B cell (primary cell): ENCODE data around the gene PRPF38B. TPM values are rescaled to one million over a fixed set of nuclear protein-coding genes. Genes with fewer than 3 reads are reported as not detected.

Experiments used
- ATAC-seq: fragments of 200-7000 bp; cut with Tn5 transposase; one replicate; pipeline ENCODE4 v1.10.0; 2021; ENCODE audit warnings: low read depth, mild to moderate bottlenecking, moderate number of reproducible peaks, moderate library complexity
- CTCF ChIA-PET: fragments of 350-600 bp; sonication (Branson Sonifier 250); formaldehyde crosslinking; loops from one replicate; lab custom pipeline; 2021; ENCODE audit warnings: antibody characterized with exemption, inconsistent platforms; lab: Charles Lee
- POLR2A ChIA-PET: fragments of 350-600 bp; sonication (Branson Sonifier 250); formaldehyde crosslinking; loops from one replicate; lab custom pipeline; 2021; ENCODE audit warnings: antibody characterized with exemption; lab: Charles Lee
- DNase-seq: peaks from one replicate; pipeline ENCODE4 v3.0.0; 2013
- H2AFZ ChIP-seq: 2 replicates; pipeline ENCODE4 v1.6.1; 2012; ENCODE audit warnings: mild to moderate bottlenecking, low read depth, low read length; ENCODE audit not compliant: insufficient read depth, poor library complexity, severe bottlenecking
- H3K27ac ChIP-seq, 2 donors: 1 replicate in 1 of 2; 2 replicates in 1 of 2; pipeline ENCODE4 v1.5.1; 2012 to 2013; ENCODE audit warnings: low read length in 2 of 2, mild to moderate bottlenecking in 2 of 2, moderate library complexity in 1 of 2
- H3K27me3 ChIP-seq, 4 experiments: fragments of 200-600 bp in 1 of 4; sonication (generic) in 1 of 4; replicated peaks in 1 of 4; 1 replicate in 2 of 4; 2 replicates in 2 of 4; pipeline versions ENCODE4 v1.6.1 to v1.7.0; 2013 to 2016; ENCODE audit warnings: low read length in 3 of 4, mild to moderate bottlenecking in 2 of 4, mixed read lengths in 1 of 4, moderate library complexity in 1 of 4; ENCODE audit not compliant: insufficient read depth in 4 of 4, control insufficient read depth in 3 of 4; ENCODE audit errors: control extremely low read depth in 1 of 4
- H3K36me3 ChIP-seq, 2 experiments: replicated peaks in 1 of 2; 1 replicate in 1 of 2; 2 replicates in 1 of 2; pipeline versions ENCODE4 v1.6.1 to v1.7.1; 2013; ENCODE audit warnings: low read length in 1 of 2; ENCODE audit not compliant: insufficient read depth in 2 of 2, control insufficient read depth in 1 of 2; ENCODE audit errors: control extremely low read depth in 1 of 2, extremely low read depth in 1 of 2
- H3K4me1 ChIP-seq, 2 donors: fragments of 200-600 bp in 1 of 2; sonication (generic) in 1 of 2; 1 replicate in 1 of 2; 2 replicates in 1 of 2; pipeline versions ENCODE4 v1.5.1 to v1.6.1; 2013 to 2017; ENCODE audit warnings: low read length in 2 of 2; ENCODE audit not compliant: control insufficient read depth in 2 of 2, insufficient read depth in 2 of 2
- H3K4me2 ChIP-seq: replicated peaks from 2 replicates; pipeline ENCODE3; 2012; ENCODE audit warnings: mild to moderate bottlenecking, low read depth, low read length; ENCODE audit not compliant: poor library complexity, severe bottlenecking
- H3K4me3 ChIP-seq, 5 experiments: fragments of 200-600 bp in 1 of 5; sonication (generic) in 1 of 5; 1 replicate in 3 of 5; 2 replicates in 2 of 5; pipeline versions ENCODE4 v1.5.1 to v1.7.0; 2011 to 2016; ENCODE audit warnings: low read length in 4 of 5, mild to moderate bottlenecking in 4 of 5, low read depth in 2 of 5, control low read depth in 1 of 5, moderate library complexity in 1 of 5; ENCODE audit not compliant: insufficient read depth in 1 of 5; ENCODE audit errors: control extremely low read depth in 1 of 5, extremely low read depth in 1 of 5
- H3K79me2 ChIP-seq: fragments of 200-600 bp; sonication (generic); one replicate; pipeline ENCODE4 v1.6.0; 2016; ENCODE audit warnings: low read length; ENCODE audit not compliant: control insufficient read depth, insufficient read depth
- H3K9ac ChIP-seq: fragments of 200-600 bp; sonication (generic); 2 replicates; pipeline ENCODE4 v1.6.1; 2017; ENCODE audit warnings: mild to moderate bottlenecking, low read length, moderate library complexity
- H3K9me3 ChIP-seq, 3 donors: one replicate each; pipeline versions ENCODE4 v1.6.1 to v1.7.1; 2013; ENCODE audit warnings: low read length in 2 of 3; ENCODE audit not compliant: control insufficient read depth in 2 of 3, insufficient read depth in 1 of 3; ENCODE audit errors: control extremely low read depth in 1 of 3
- H4K20me1 ChIP-seq: 2 replicates; pipeline ENCODE4 v1.6.0; 2012; ENCODE audit warnings: mild to moderate bottlenecking, low read length; ENCODE audit not compliant: insufficient read depth, control insufficient read depth, poor library complexity, severe bottlenecking
- H3K27ac Mint-ChIP-seq: one replicate; pipeline ENCODE4 v1.8.0; 2021; ENCODE audit warnings: mixed read lengths
- H3K27me3 Mint-ChIP-seq: one replicate; pipeline ENCODE4 v1.8.0; 2021; ENCODE audit warnings: mixed read lengths
- H3K4me1 Mint-ChIP-seq: one replicate; pipeline ENCODE4 v1.8.0; 2021; ENCODE audit warnings: mixed read lengths
- H3K4me3 Mint-ChIP-seq: one replicate; pipeline ENCODE4 v1.8.0; 2021; ENCODE audit warnings: mixed read lengths
- H3K9me3 Mint-ChIP-seq: one replicate; pipeline ENCODE4 v1.8.0; 2022; ENCODE audit warnings: mixed read lengths; ENCODE audit not compliant: insufficient read depth
- EZH2 ChIP-seq: IDR thresholded peaks from 2 replicates; pipeline ENCODE4 v1.6.1; 2012; ENCODE audit warnings: borderline replicate concordance, low read depth, mild to moderate bottlenecking, moderate library complexity, low read length; ENCODE audit not compliant: insufficient read depth, poor library complexity, severe bottlenecking
- whole genome bisulfite sequencing: methylation state at CpG from one replicate; pipeline ENCODE4 v1.1.5; 2013; ENCODE audit warnings: missing lambda C conversion rate; ENCODE audit not compliant: insufficient coverage; 5-methylcytosine and 5-hydroxymethylcytosine counted together
- intact Hi-C: fragments of 100-400 bp; cut with micrococcal nuclease; formaldehyde crosslinking; loops from one replicate; pipeline ENCODE4 v1.10.0; 2022
- polyA plus RNA-seq: library from polyadenylated mRNA; depleted of rRNA; stranded (reverse); fragments of >200 nt; gene quantifications from 2 replicates; pipeline ENCODE4 v1.2.3, GENCODE V29; 2012
- total RNA-seq, 2 donors: library from RNA; stranded (reverse); fragments of 120-200 nt in 1 of 2; gene quantifications; 1 replicate in 1 of 2; 2 replicates in 1 of 2; pipeline versions ENCODE4 v1.2.3 to v1.2.4, GENCODE V29; 2013 to 2022
- TF ChIP-seq, protein P1 (sequence below): fragments of 200-600 bp; IDR thresholded peaks from one replicate; pipeline ENCODE4 v1.8.0; 2022; ENCODE audit warnings: antibody characterized with exemption, mild to moderate bottlenecking

Gene PRPF38B
- total and polyA plus RNA-seq, 2 donors (not counting 1 experiment from before 2014, with no cell fraction given) = 48.7 to 114 TPM

DNA sequence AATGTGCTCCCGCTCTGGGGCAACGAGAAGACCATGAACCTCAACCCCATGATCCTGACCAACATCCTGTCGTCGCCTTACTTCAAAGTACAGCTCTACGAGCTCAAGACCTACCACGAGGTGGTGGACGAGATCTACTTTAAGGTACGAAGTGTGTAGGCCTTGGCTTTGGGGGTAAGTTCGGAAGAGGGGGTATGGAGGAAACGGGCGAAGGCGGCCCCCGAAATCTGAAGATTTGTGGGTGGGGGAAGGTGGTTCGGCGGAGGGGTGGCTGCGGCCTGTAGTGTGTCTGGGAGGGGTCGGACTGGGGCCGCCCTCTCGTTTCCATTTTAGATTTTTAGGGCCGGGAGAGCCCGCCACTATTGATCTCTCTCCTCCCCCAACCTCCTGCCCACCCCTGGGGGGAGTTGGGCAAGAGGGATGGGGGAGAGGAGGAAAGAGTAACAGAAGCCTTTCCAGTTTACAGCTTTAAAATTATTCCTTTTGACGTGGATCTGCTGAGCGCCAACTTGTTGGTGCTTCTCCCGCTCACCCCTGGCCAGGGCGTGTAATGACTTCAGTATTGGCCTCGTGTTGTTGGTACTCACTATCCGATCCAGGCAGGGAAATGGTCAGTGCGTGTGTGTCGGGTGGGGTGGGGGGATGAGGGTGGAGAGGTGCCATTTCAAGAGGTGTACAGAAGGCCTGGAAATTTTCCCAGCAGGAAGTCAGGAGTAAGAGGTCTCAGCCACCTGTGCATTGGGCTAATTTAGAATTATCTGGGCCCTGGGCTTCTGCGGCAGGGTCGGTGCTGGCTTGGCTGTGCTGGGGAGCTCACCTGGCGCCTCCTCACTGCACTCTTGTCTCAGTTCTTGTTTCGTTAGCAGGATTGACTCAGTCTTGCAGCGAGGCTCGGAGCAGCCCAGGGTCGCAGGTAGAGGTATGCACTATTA is 880 bp downstream of the PRPF38B start:
- no peaks in the 10 kb centered on the region for H3K27me3 Mint-ChIP-seq
- intact Hi-C loops = loop anchor here (1.0 to 5.0 kb wide), 8 partner anchors 32 to 493 kb away; partner anchors contain the start of genes CLCC1, EEIG2, HENMT1 and SLC25A24
- Histone ChIP-seq H2AFZ (peak overlapping the region; percentile 95), H4K20me1 (peaks cover 38% of the 10 kb centered on the region), H3K4me2 (peak overlapping the region; percentile 92), H3K27ac (peak overlapping the region; percentile 96 to 99), H3K4me1 (peaks cover 21 to 35% of the 10 kb centered on the region in 2 donors), H3K9ac (peak overlapping the region; percentile 96), H3K4me3 (peak overlapping the region; percentile 84 to 93 (median 90)), H3K27me3 (no peaks in the 10 kb centered on the region), H3K79me2 (peaks cover 59% of the 10 kb centered on the region), H3K9me3 (no peaks in the 10 kb centered on the region), H3K36me3 (peaks cover 8 to 26% of the 10 kb centered on the region in 2 experiments)
- peak overlapping the region; percentile 98 for H3K4me3 Mint-ChIP-seq
- 0% methylated on average over 25 of the region's 36 CpGs for WGBS
- no peaks in the 10 kb centered on the region for H3K9me3 Mint-ChIP-seq
- peaks cover 43% of the 10 kb centered on the region for H3K4me1 Mint-ChIP-seq
- TF ChIP-seq, protein P1, sequence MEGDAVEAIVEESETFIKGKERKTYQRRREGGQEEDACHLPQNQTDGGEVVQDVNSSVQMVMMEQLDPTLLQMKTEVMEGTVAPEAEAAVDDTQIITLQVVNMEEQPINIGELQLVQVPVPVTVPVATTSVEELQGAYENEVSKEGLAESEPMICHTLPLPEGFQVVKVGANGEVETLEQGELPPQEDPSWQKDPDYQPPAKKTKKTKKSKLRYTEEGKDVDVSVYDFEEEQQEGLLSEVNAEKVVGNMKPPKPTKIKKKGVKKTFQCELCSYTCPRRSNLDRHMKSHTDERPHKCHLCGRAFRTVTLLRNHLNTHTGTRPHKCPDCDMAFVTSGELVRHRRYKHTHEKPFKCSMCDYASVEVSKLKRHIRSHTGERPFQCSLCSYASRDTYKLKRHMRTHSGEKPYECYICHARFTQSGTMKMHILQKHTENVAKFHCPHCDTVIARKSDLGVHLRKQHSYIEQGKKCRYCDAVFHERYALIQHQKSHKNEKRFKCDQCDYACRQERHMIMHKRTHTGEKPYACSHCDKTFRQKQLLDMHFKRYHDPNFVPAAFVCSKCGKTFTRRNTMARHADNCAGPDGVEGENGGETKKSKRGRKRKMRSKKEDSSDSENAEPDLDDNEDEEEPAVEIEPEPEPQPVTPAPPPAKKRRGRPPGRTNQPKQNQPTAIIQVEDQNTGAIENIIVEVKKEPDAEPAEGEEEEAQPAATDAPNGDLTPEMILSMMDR = no peak
- no peak for TF ChIP-seq EZH2
- ATAC-seq = peak; percentile 51
- ChIA-PET CTCF (interaction anchor here (0.8 to 3.2 kb wide), 14 partner anchors 11 to 493 kb away, joined by 3 to 18 read pairs (median 6); partner anchors contain the start of genes EEIG2, HENMT1 and SLC25A24), POLR2A (interaction anchor here (0.6 to 3.1 kb wide), 9 partner anchors 25 to 493 kb away, joined by 3 to 45 read pairs (median 5); partner anchors contain the start of genes CLCC1, EEIG2, HENMT1 and SLC25A24)
- peak; percentile 57 for DNase-seq
- peak overlapping the region; percentile 97 for H3K27ac Mint-ChIP-seq
